GM19035 (cell line): Measurements from ENCODE around the gene ARMC7.

Experiments used
- ATAC-seq: cut with Tn5 transposase; IDR thresholded peaks from one replicate; pipeline ENCODE4 v1.9.1; 2021; ENCODE audit not compliant: unreplicated experiment

The ARMC7 gene

DNA sequence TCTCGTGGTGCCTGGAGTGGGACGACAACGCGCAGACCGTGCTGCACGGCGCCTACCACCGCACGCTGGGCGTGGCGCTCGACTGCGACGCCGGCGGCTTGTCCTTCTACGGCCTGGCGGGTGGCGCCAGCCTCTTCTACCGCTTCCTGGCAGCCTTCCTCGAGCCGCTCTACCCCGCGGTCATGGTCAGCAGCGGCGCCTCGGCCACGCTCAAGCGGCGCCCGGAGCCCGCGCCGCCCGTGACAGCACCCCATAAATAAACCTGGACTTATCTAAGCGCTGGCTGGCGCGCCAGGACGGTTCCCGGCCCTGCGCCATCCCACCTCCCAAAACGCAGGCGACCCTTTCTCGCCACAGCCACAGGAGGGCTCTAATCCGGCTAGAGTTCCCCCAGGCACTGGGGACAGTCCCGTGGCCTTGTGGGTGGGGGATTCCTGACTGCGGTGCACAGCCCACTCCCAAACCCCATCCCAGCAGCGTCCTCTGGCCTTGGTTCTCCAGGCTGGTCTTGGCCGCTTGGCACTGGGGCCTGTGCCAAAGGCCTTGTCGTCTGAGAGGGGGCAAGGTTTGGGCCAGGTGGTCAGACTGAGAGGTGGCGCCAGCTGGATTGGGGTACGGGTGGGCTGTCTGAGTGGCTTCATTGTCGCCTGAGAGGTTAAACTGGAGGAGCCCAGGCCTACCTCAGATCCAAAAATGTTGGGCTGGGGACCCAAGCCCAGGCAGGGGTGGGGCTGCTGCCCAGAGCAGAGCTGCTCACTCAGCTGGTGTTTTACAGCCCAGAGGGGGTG is 32.1 kb upstream of the ARMC7 start:
- no peak for ATAC-seq

DNA sequence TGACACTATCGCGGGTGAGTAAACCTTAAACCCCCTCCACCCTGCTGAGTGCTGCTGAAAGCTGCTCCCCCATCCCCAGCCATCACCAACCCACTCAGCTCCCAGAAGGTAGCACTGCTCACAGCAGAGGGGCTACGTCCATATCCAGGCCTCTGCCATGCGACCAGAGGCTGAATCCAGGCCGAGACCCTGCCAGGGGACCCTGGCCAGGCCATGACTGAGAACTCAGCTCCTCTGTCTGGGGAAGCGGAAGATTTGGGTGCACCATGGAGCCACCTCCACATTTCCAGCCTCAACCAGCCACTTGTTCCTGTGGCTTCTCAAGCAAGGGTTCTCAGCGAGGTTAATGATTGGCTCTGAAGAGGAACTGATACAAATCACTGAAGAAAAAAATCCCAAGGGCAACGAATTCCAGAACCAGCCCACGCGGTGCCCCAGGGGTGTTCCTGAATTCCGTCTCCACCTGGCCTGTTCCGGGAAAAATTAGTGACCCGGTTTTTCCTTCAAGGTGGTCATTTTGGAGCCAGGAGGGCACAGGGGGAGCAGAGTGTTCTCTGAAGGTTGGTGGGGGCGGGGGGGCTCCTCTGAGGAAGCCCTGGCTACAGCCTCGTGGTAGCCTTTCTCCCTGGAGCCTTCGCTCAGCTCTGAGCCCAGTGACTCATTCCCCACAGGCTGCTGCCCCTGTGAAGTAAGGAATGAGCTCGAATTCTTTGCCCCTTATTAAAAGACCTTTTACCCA is 31.3 kb upstream of the ARMC7 start:
- ATAC-seq = no peak

DNA sequence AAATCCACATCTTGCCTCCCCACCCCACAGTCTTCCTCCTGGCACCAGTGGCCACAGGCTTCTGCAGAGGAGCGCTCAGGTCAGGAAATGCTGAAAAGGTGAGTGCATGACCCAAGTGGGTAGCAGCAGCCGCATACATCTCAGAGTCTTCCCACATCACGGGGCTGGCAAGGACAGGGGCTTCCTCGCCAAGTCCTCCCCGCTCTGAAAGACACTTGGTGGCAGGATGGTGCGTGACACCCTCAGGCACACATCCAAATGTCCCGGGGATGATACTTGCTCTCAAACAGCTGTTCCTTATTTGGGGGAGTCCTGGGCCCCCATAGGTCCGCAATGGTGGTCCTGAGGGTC is 30.8 kb upstream of the ARMC7 start:
- no peak for ATAC-seq

DNA sequence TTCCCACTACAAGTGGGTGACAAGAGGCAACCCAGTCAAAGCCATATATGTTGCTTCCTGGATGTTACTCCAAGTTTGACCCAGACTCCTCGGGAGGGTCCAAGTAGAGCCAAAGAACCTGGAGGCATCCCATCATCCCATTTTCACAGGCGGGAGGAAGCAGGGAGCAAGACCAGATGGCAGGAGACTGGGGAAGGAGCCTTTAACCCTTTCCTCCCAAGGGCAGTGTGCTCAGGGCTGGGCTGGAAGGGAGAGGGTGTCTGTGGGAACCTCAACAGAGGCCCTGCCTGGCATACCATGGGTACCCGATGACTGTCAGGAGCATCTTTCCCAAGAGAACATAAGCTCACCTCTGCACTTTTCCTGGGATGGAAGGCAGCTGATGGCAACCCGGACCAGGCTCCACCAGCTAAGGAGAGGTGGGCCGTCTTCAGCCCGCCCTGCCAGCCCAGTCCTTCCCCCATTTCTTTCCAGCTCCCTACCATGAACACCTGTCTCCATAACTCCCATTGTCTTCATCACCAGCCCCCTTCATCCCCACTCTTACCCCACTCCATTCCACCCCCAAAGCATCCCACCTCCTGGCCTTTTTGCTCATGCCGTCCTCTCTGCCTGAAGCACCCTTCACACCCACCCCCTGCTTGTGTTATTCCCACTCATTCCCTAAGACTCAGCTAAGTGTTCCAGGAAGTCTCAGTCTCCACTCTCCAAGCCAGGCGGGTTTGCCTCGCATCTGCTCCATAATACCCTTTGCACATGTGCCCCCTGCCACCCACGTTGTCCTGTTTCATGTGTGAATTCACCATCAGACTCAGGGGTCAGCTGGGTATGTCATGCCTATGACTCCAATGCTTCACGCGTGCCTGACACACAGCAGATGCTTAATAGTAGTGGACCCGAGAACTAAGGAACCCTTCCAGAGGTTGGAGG is 27.9 kb upstream of the ARMC7 start:
- no peak for ATAC-seq

DNA sequence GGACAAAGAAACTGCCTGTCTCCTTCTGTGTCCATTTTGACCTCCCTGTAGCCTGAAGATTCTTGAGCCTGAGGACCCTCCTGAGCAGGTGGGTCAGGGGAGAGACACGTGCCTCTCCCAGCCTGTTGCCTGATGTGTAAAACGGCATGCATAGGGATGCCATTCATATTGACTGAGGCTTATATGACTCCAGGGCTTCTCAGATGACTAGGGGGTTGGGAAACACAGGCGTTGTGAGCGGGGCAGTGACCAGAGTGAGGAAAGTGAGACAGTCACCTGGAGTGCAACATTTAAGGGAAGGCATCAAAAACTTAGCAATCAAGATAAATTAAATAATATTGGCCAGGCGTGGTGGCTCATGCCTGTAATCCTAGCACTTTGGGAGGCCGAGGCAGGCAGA is 27.1 kb upstream of the ARMC7 start:
- ATAC-seq = no peak

DNA sequence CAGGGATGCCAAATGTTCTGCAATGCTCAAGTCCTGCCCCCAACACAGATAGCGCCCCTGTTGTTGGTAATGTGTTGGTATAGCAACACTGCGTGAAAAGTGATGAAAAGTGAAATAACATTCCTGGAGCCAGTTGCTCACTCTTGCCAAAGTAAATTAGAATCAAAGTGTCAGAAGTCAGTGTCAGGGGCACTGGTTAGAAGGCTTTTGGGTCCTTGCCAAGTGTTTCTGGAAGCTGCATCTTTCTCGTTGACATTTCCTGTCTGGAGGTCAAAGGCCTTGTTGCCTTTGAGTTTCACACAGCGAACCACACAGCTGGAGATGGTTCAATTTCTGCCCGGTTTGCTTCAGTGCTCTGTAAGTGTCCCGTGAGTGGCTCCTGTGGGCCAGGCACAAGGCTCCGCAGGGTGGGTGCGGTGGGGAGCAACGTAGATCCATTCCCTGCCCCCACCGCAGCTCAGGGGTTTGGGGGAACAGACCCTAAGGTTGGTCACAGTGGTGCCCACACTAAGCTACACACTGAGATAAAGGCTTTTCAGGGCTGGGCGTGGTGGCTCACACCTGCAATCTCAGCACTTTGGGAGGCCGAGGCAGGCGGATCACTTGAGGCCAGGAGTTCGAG is 25.6 kb upstream of the ARMC7 start:
- no peak for ATAC-seq

GRCh38 chr17:75086496-75087181 is 23.1 kb upstream of the ARMC7 start:
- no peak for ATAC-seq

DNA sequence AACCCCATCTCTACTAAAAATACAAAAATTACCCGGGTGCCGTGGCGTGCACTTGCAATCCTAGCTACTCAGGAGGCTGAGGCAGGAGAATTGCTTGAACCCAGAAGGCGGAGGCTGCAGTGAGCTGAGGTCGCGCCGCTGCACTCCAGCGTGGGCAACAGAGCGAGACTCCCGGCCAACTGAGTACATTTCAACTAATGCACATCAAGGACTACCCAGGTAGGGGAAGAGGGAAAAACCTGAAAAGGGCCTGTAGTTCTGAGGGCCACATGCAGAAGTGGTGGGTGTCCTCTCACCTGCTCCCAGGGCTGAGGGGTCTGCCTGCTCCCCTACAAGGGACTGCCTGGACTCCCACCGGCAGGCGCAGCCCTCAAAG is 22.6 kb upstream of the ARMC7 start:
- no peak for ATAC-seq

DNA sequence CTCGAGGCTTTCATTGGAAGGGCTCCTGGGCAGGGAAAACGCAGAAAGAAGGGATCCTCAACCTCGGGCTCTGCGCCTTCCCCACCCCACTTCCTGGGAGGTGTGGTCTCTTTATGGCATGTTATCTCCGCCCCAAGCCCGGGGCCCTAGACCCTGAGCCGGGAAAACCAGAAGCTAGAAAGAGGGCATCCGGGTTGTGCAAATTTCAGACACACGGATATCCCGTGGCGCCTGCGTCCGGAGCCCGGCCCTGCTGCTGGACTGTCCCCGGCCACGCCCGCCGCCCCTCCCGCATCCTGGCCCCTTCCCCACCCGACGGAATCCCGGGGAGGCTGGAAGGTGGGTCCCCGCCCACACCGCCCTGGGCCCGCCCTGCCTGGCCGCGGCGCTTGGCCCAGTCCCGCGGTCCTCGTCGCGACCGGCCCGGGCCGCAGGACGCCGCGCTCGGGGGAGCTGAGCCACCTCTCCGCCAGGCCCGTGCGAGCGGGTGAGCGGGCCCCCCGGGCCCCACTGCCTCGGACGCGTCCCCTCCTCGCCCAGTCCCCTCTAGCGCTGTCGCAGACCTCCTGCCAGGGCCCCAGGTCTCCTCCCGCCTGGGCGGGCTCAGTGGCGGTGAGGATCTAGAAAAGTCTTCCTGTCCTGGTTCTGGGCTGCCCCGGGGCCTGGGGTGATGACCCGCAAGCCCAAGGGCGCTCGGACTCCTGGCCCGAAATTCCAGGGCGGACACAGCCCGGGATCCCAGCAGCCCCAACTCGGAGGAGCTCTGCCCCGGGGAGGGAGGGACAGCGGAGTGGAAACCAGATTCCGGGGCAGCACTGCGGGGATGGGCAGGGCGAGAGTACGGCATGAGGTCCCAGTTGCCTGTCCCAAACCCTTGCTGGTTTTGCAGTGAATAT is 22.0 kb upstream of the ARMC7 start, which contains the start of gene SLC16A5:
SLC16A5 (plus strand) TSS at position 397 of the 896 bp plus-strand sequence. CDS start 5,683 bp downstream, outside the sequence.
- no peak for ATAC-seq

- no peak for ATAC-seq
These were observed 21.0 kb upstream of the ARMC7 start for GRCh38 chr17:75088465-75089417.

- ATAC-seq = no peak
These were observed 18.6 kb upstream of the ARMC7 start for GRCh38 chr17:75090871-75091854.

DNA sequence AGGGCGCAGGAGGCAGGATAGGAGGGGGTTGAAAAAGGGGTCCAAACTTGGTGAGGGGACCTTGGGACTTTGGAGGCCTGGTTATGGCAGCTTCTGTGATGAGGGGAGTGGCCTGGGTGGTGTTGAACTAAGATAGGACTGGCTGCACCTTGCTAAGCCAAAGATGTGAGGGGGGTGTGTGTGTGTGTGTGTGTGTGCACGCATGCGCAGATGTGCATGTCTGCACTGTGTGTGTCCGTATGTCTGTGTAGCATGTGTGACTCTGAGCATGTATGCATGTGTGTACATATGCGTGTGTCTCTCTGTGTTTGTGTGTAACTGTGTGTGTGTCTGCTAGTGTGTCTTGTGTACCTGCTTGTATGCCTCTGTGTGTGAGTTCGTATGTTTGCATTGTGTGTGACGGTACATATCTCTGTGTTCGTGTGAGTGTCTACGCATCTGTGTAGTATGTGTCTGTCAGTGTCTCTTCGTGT is 17.9 kb upstream of the ARMC7 start:
- no peak for ATAC-seq

GRCh38 chr17:75093548-75094158 is 16.1 kb upstream of the ARMC7 start:
- no peak for ATAC-seq

GRCh38 chr17:75094871-75095399 is 14.8 kb upstream of the ARMC7 start:
- no peak for ATAC-seq

GRCh38 chr17:75096082-75096625 is 13.6 kb upstream of the ARMC7 start:
- no peak for ATAC-seq

- ATAC-seq = no peak
These were observed 11.9 kb upstream of the ARMC7 start for GRCh38 chr17:75097865-75098264.
